GM21447 (cell line): ENCODE measurements around the gene GABBR2.
"Not testable (repeated sequence)": the region's sequence is repeated elsewhere in the genome, so short reads cannot be mapped to it uniquely, and the experiment has no call there.

ENCODE experiments used
- ATAC-seq: cut with Tn5 transposase; IDR thresholded peaks from one replicate; pipeline ENCODE4 v1.9.1; 2021; ENCODE audit not compliant: unreplicated experiment

The GABBR2 gene

GRCh38 chr9:98306384-98307145, 402.2 kb downstream of the GABBR2 start:
- no peak for ATAC-seq

- ATAC-seq: no peak
Observed at GRCh38 chr9:98304381-98304780, 404.4 kb downstream of the GABBR2 start.

- no peak for ATAC-seq
Observed at GRCh38 chr9:98303633-98304125, 405.1 kb downstream of the GABBR2 start.

- ATAC-seq: no peak
Observed at GRCh38 chr9:98302938-98303632, 405.6 kb downstream of the GABBR2 start.

GRCh38 chr9:98302150-98302549, 406.6 kb downstream of the GABBR2 start:
- no peak for ATAC-seq

- ATAC-seq: no peak
Observed at GRCh38 chr9:98300611-98301010, 408.1 kb downstream of the GABBR2 start.

- ATAC-seq: no peak
Observed at GRCh38 chr9:98298476-98298875, 410.3 kb downstream of the GABBR2 start.

- no peak for ATAC-seq
Observed at GRCh38 chr9:98295824-98296223, 412.9 kb downstream of the GABBR2 start.

- ATAC-seq: no peak
Observed at GRCh38 chr9:98291820-98292219, 416.9 kb downstream of the GABBR2 start.

GRCh38 chr9:98290411-98290810, 418.3 kb downstream of the GABBR2 start:
- no peak for ATAC-seq

GRCh38 chr9:98289614-98290201, 419.0 kb downstream of the GABBR2 start:
- no peak for ATAC-seq

- no peak for ATAC-seq
Observed at GRCh38 chr9:98288881-98289280, 419.9 kb downstream of the GABBR2 start.

GRCh38 chr9:98287384-98287783, 421.4 kb downstream of the GABBR2 start:
- no peak for ATAC-seq

GRCh38 chr9:98285446-98285845, 423.3 kb downstream of the GABBR2 start:
- ATAC-seq: no peak

- no peak for ATAC-seq
Observed at GRCh38 chr9:98284754-98285153, 424.0 kb downstream of the GABBR2 start.

- ATAC-seq: not testable (repeated sequence)
Observed at GRCh38 chr9:98283143-98283542, 425.6 kb downstream of the GABBR2 start.

GRCh38 chr9:98281281-98281680, 427.5 kb downstream of the GABBR2 start:
- ATAC-seq: no peak

GRCh38 chr9:98280574-98280973, 428.2 kb downstream of the GABBR2 start:
- ATAC-seq: no peak

- no peak for ATAC-seq
Observed at GRCh38 chr9:98280162-98280561, 428.6 kb downstream of the GABBR2 start.

- no peak for ATAC-seq
Observed at GRCh38 chr9:98276907-98277469, 431.7 kb downstream of the GABBR2 start.

- no peak for ATAC-seq
Observed at GRCh38 chr9:98275159-98275558, 433.6 kb downstream of the GABBR2 start.

GRCh38 chr9:98272083-98272482, 436.7 kb downstream of the GABBR2 start:
- ATAC-seq: no peak
